Fibroblast of upper back skin (primary cell): ENCODE data around the gene PSMA5.
"Not testable (repeated sequence)": the region's sequence is repeated elsewhere in the genome, so short reads cannot be mapped to it uniquely, and the experiment has no call there.

Experiments
- DNase-seq: peaks from one replicate; pipeline ENCODE4 v3.0.0-alpha.2; 2013

The PSMA5 gene

GRCh38 chr1:109426281-109427170 lies at the start of gene PSMA5:
Gene PSMA5 (minus strand): TSS chr1:109426448. CDS start chr1:109426330, 118 bp downstream.
- peak; percentile 99 for DNase-seq

DNA sequence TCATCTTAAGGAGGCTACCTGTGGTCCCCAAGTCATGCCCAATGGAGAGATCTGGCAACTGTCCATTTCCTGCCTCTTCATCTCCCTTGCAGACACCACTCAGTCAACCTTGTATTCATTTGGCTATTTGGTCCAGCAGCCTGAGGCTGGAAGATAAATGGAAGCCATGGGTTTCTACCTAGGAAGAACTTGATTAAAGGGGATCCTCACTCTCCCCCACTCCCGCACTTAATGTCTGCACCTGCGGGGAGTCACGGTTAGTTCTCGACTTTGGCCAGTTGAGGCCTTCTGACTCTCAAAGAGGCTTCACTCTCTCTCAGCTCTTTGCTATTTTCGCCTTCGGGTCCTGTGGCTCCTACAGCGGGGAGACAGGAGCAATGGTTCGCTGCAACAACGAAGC lies 49.0 kb upstream of the PSMA5 start:
- DNase-seq = no peak

GRCh38 chr1:109474697-109475096 lies 48.4 kb upstream of the PSMA5 start:
- DNase-seq = no peak

GRCh38 chr1:109473284-109474057 lies 47.2 kb upstream of the PSMA5 start:
- not testable (repeated sequence) for DNase-seq

DNA sequence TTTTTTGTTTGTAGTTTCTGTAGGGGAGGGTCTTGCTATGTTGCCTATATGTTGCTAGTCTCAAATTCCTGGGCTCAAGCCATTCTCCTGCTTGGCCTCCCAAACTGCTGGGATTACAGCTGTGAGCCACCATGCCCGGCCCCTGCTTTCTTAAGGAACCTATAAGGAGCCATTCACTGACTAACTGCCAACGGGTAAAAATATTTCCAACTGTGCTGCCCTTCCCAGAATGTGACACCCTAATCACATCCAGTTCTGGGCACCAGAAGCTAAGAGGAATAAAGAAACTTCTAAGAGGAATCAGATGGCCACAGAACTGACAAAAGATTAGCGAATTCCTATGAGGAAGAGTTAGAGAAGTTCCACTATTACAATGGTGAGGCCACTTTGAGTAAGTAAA lies 46.5 kb upstream of the PSMA5 start:
- DNase-seq = no peak

DNA sequence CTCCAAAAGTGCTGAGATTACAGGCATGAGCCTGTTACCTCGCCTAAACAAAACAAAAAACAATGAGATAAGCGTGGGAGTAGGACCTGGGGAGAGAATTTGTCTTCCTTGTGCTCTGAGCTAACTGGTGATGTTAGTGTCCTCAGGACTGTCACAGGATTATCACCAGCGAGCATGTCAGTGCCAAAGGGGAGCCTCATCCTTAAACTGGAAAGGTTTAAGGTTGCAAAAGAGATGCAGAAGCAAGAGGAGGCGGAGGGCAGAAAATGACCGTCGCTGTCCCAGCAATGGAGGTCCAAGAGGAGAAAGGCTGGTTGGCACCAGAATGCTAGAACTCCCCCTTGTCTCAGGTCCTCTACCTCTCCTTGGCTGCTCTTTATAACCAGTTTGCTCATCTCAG lies 44.0 kb upstream of the PSMA5 start:
- no peak for DNase-seq

DNA sequence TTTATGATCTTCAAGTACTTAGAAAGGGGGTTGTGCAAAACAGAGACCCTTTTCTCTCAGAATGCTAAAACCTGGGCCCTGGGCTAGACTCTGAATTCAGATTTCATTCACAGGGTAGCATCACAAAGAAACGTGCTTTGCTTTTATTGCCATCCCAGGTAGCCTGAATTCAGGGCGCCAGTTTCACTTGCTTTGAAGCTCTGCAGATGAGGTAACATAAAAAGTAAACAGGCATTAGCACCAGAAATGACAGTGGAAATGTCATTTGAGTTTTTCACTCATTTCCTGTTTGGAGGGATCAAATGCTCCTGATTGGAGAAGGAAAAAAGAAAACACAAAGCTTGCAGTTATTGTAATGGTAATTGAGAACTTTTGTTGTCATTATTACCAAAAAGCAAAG lies 42.7 kb upstream of the PSMA5 start:
- no peak for DNase-seq

GRCh38 chr1:109468061-109468460 lies 41.8 kb upstream of the PSMA5 start:
- no peak for DNase-seq

- DNase-seq = no peak
These were observed 41.1 kb upstream of the PSMA5 start for GRCh38 chr1:109467301-109467777.

DNA sequence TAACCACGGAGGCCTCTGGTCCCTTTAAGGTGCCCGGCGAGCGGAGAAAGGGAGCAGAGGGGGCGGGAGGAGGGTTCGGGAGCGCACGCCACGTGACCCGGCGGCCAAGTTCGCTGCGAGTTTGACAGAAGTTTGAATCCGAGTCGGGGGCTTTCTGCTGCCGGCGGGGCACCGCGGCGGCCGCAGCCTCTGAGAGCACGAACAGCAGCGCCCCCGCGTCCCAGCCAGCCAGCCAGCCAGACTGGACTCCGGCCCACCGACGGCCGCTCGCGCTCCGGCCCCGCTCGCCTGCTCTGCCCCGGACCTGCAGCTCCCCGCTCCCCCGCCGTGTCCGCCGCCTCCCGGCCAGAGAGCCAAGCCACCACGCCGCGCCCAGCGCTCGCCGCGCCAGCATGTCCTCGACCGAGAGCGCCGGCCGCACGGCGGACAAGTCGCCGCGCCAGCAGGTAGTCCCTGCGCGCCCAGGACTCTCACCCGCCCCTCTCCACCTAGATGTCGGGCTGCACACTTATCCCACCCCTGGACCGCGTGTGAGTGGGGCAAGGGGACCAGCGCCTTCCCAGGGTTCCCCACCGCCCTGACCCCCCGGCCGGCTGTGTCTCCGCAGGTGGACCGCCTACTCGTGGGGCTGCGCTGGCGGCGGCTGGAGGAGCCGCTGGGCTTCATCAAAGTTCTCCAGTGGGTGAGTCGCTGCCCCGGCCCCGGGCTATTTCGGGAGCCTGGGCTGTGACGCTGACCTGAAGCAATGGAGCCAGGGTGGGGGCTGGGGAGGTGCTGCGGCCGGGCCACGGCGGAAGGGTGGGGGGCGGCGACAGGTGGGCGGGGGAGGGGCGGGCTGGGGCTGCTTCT lies 40.4 kb upstream of the PSMA5 start, which contains the start of gene SYPL2:
Gene SYPL2 (plus strand): TSS at position 95 of the 849 bp plus-strand sequence. CDS start 298 bp downstream, at position 393.
- DNase-seq = no peak

DNA sequence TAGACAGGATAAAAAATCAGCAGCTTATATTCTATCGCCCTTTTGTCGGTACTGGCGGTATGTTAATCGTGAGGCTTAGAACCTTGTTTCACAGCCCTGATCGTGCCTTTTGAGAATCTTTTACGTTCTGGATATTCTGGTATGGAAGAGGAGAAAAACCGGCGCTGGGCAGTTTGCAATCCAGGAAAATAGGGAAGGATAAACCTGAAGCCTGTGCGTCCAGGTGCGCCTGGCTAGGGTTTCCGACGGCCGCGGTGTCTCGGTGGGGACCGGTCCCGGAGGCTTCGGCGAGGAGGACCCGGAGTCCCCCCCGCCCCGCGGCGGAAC lies 39.8 kb upstream of the PSMA5 start:
- no peak for DNase-seq

- no peak for DNase-seq
These were observed 31.6 kb upstream of the PSMA5 start for GRCh38 chr1:109457819-109458218.

DNA sequence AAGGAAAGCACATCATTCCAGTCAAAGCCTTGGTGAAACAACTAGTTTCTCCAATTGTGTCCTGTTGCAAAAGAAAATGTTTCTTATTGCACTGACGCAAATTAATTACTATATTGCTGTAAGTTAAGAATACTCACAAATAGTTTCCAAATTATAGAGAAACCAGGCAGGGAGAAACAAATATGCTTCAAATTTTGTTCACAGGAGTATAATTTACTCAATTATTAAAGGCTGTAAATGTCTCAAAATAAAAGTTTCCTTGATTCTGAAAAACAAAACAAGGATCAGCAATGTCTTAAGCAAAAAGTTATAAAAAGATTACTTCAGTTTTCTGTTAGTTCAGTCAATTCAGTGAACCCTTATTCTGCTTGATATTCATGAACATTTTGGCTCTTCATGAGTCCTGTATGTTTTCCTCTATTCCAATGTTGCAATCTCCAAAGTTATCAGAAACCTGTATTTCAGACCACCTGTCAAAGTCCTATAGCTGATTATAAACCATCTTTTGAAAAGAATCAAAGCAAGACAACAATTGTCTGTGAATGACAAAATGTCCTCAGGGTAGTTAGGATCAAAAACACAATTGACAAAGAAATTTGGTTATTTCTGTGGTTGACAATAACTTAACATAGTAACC lies 28.4 kb upstream of the PSMA5 start:
- no peak for DNase-seq

GRCh38 chr1:109447524-109447923 lies 21.3 kb upstream of the PSMA5 start:
- DNase-seq = no peak

- DNase-seq = not testable (repeated sequence)
These were observed 19.9 kb upstream of the PSMA5 start for GRCh38 chr1:109445949-109446695.

DNA sequence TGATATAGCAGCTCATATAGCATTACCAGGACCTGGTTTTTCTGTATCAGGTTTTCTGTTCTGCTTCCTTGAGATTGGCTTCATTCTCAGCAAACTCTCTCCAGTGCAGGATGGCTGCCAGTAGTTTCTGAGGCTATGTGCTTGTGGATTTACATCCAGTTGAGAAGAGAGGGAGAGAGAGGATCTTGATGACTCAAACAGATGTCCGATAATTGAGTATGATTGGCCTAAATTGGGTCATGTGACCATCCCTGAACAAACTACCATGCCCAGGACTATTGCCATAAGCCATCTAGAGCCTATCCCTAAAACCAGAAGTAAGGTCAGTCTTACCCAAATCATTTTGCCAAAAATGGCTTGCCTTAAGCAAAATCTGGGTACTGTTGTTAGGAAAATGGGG lies 18.1 kb upstream of the PSMA5 start:
- no peak for DNase-seq

GRCh38 chr1:109443476-109443875 lies 17.2 kb upstream of the PSMA5 start:
- DNase-seq = no peak

DNA sequence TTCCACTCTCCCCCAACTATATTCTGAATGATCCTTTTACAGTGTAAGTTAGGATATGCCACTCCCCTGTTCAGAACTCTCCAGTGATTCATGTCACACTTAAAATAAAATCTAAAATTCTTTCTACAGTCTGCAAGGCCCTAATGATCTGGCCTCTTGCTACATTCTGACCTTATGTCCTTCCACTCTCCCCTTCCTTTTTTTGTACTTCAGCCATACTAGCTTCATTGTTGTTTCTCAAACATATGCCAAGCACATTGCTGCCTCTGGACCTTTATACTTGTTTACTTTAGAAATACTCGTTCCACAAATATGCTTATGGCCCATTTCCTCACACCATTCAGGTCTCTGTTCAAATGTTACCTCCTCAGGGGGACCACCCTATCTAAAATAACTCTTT lies 14.8 kb upstream of the PSMA5 start:
- DNase-seq = no peak

- peak; percentile 89 for DNase-seq
These were observed 12.6 kb upstream of the PSMA5 start for GRCh38 chr1:109438798-109439297.

DNA sequence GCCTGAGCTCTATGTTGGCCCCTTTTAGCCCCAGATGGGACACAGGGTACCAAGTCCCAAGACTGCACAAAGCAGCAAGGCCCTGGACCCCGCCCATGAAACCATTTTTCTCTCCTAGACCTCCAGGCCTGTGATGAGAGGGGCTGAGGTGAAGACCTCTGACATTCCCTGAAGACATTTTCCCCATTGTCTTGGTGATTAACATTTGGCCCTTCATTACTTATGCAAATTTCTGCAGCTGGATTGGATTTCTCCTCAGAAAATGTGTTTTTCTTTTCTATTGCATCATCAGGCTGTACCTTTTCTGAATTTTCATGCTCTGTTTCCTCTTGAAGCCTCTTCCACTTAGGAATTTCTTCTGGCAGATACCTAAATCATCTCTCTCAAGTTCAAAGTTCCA lies 8.2 kb upstream of the PSMA5 start:
- DNase-seq = no peak

DNA sequence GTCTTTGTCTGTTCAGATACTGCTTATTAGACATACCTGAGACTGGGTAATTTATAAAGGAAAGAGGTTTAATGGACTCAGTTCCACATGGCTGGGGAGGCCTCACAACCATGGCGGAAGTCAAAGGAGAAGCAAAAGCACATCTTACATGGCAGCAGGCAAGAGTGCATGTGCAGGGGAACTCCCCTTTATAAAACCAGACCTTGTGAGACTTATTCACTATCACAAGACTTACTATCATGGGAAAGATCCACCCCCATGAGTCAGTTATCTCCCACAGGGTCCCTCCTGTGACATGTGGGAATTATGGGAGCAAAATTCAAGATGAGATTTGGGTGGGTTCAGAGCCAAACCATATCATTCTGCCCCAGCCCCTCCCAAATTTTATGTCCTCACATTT lies 7.1 kb upstream of the PSMA5 start:
- no peak for DNase-seq

DNA sequence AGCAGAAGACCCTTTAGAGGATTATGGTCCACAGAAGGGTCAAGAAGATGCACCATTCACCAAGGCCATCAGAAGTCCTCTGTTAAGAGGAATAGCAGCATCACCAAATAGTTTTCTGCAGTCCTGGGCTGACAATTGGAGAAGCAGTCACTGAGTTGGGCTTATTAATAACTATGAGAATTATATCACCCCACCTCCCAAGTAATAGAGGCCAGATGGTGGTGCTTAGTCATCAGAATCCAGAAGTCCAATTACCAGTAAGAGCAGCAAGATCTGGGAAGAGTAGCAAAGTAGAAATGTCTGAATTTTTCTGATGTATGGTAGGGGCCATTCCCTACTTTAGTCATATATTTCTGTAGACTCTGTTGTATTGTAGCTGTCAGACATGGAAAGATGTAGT lies 6.1 kb upstream of the PSMA5 start:
- peak; percentile 69 for DNase-seq
